GM12892 (cell line): ENCODE measurements around the gene GOLGA8K.
"Not testable (repeated sequence)": the region's sequence is repeated elsewhere in the genome, so short reads cannot be mapped to it uniquely, and the experiment has no call there.

ENCODE experiments used
- POLR2A ChIP-seq: IDR thresholded peaks from 2 replicates; pipeline ENCODE4 v1.6.1; 2011; ENCODE audit warnings: low read depth, low read length, control low read depth
- POLR2AphosphoS5 ChIP-seq: IDR thresholded peaks from 2 replicates; pipeline ENCODE4 v1.6.1; 2011; ENCODE audit warnings: low read depth, low read length, control low read depth
- TAF1 ChIP-seq: IDR thresholded peaks from 2 replicates; pipeline ENCODE4 v1.6.1; 2011; ENCODE audit warnings: low read depth, mild to moderate bottlenecking, control low read depth, low read length, borderline replicate concordance

- not testable (repeated sequence) for TF ChIP-seq POLR2A, TAF1, POLR2AphosphoS5
Observed at GRCh38 chr15:32372075-32372474, 31.0 kb downstream of the GOLGA8K start.
